Psoas muscle (tissue), 8 donors: ENCODE results near the gene MAPKAPK2. TPM values are rescaled to one million over a fixed set of nuclear protein-coding genes. Genes with fewer than 3 reads are reported as not detected.
A peak's percentile ranks its signal among the peaks of the same experiment; 100 is the strongest.

Experiments
- ATAC-seq, 4 donors: fragments of 200-7000 bp; cut with Tn5 transposase; one replicate each; pipeline ENCODE4 v1.9.1; 2020; ENCODE audit warnings: moderate library complexity in 3 of 4, mild to moderate bottlenecking in 2 of 4
- DNase-seq, 2 donors: peaks; one replicate each; pipeline ENCODE4 v3.0.0-alpha.2; 2020
- H3K27ac ChIP-seq: fragments of 200-600 bp; one replicate; pipeline ENCODE4 v1.8.0; 2022
- H3K27me3 ChIP-seq, 3 donors: fragments of 200-600 bp in 1 of 3; one replicate each; pipeline versions ENCODE4 v1.6.1 to v1.8.0; 2013 to 2022; ENCODE audit warnings: low read length in 2 of 3, mild to moderate bottlenecking in 2 of 3, moderate library complexity in 1 of 3; ENCODE audit not compliant: insufficient read depth in 3 of 3
- H3K36me3 ChIP-seq, 2 donors: fragments of 200-600 bp in 1 of 2; one replicate each; pipeline versions ENCODE4 v1.6.1 to v1.8.0; 2013 to 2022; ENCODE audit warnings: low read depth in 1 of 2, mild to moderate bottlenecking in 1 of 2, moderate library complexity in 1 of 2; ENCODE audit not compliant: insufficient read depth in 1 of 2
- H3K4me1 ChIP-seq: fragments of 200-600 bp; one replicate; pipeline ENCODE4 v1.8.0; 2022
- H3K4me3 ChIP-seq: fragments of 200-600 bp; one replicate; pipeline ENCODE4 v1.8.0; 2022; ENCODE audit warnings: mild to moderate bottlenecking
- H3K9me3 ChIP-seq: fragments of 200-600 bp; one replicate; pipeline ENCODE4 v1.8.0; 2022
- WGBS, 3 donors: extraction: QIAGEN DNeasy Blood & Tissue Kit; methylation state at CpG; one replicate each; pipeline versions ENCODE4 v1.1.6 to v1.1.7; 2013; 5-methylcytosine and 5-hydroxymethylcytosine counted together
- intact Hi-C, 2 donors: fragments of 100-400 bp; cut with DNase I; formaldehyde crosslinking; loops; one replicate each; pipeline versions ENCODE4 v1.11.0 to v1.14.2; 2022
- polyA plus RNA-seq, 3 donors: library from polyadenylated mRNA; stranded (reverse); fragments of 200-250 nt; gene quantifications; one replicate each; pipeline ENCODE4 v1.2.3, GENCODE V29; 2013
- total RNA-seq, 4 donors: library from RNA; stranded (reverse); fragmentation: NEBNext Ultra II Directional in 2 of 4; extraction: Animal tissue kit (Norgen Biotek cat#: 25700) in 2 of 4; gene quantifications; one replicate each; pipeline versions ENCODE4 v1.2.1 to v1.2.4, GENCODE V29; 2021 to 2023
- TF ChIP-seq, protein P1 (sequence below): fragments of 200-600 bp; IDR thresholded peaks from one replicate; pipeline ENCODE4 v1.8.0; 2022; ENCODE audit warnings: antibody characterized with exemption
- donor health status: healthy with polysubstance abuse.
- donor health status: DM: no; HTN: no; CAD: no; lungs with moderate emphysema.
- donor health status: Bipolar disorder and iron deficiency.
- donor health status: healthy.
- donor health status: DM: yes; HTN: yes; CAD: no.
- donor health status: DM: no; HTN: no; CAD: no.
- donor health status: DM: no; HTN: no; CAD: no.
- donor health status: DM: yes; HTN: yes; CAD: no.

Gene MAPKAPK2
- total and polyA plus RNA-seq, 7 donors = 89.4 to 198 (median 139) TPM

DNA sequence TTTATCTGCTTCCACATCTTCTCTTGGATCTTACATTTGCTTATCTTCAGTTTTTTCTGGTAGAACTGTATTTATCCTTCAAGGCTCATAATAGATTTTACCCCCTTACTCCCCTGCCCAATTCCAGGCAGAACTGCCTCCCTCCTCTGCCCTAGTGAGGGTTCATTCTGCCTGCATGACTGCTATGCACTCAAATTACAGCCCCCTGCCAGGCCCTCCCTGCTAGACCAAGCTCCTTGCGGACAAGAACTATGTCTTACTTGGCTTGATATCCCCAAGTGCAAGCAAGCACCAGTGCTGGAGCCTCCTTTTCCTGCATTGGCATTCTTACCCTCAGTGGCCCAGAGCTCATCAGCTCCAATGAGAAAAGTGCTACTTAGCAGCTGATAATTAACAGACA lies 18.1 kb downstream of the MAPKAPK2 start:
- 25 to 57% (median 31%) methylated on average over 1 of the region's 1 CpG for WGBS, 3 donors
- no peaks in the 10 kb centered on the region for H3K36me3 ChIP-seq
- H3K9me3 ChIP-seq = no peaks in the 10 kb centered on the region
- TF ChIP-seq, protein P1, sequence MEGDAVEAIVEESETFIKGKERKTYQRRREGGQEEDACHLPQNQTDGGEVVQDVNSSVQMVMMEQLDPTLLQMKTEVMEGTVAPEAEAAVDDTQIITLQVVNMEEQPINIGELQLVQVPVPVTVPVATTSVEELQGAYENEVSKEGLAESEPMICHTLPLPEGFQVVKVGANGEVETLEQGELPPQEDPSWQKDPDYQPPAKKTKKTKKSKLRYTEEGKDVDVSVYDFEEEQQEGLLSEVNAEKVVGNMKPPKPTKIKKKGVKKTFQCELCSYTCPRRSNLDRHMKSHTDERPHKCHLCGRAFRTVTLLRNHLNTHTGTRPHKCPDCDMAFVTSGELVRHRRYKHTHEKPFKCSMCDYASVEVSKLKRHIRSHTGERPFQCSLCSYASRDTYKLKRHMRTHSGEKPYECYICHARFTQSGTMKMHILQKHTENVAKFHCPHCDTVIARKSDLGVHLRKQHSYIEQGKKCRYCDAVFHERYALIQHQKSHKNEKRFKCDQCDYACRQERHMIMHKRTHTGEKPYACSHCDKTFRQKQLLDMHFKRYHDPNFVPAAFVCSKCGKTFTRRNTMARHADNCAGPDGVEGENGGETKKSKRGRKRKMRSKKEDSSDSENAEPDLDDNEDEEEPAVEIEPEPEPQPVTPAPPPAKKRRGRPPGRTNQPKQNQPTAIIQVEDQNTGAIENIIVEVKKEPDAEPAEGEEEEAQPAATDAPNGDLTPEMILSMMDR = no peak
- no peaks in the 10 kb centered on the region for H3K27me3 ChIP-seq
- H3K4me1 ChIP-seq = peaks cover 100% of the 10 kb centered on the region
- no peak for DNase-seq
- no peak for ATAC-seq
- intact Hi-C loops = no loop called here
- H3K27ac ChIP-seq = peak overlapping the region; percentile 76
- no peak overlapping the region for H3K4me3 ChIP-seq

DNA sequence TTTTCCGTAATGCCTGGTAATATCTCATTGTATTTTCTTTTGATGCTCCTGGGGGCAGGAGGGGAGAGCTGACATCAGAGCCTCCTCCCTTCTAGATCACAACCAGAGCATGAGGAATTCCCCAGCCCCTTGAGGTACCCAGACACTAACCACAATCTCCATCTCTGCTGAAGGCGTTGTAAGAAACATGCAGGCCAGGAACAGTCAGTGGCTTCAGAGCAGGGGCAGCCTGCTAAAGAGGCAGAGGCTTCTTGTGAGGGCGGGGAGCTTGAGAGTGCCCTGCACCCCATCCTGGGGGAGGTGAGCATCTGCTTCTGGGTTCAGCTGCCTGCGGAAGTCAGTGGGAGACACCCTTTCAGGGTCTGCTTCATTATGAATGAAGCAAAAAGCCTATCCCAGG lies 19.0 kb downstream of the MAPKAPK2 start:
- intact Hi-C loops = no loop called here
- Histone ChIP-seq H3K4me3 (no peak overlapping the region), H3K4me1 (peaks cover 100% of the 10 kb centered on the region), H3K27ac (peak overlapping the region; percentile 73), H3K9me3 (no peaks in the 10 kb centered on the region), H3K27me3 (no peaks in the 10 kb centered on the region), H3K36me3 (no peaks in the 10 kb centered on the region)
- no peak for DNase-seq
- ATAC-seq = no peak
- TF ChIP-seq, protein P1 = no peak
- 78 to 85% (median 79%) methylated on average over 4 of the region's 4 CpGs for WGBS, 3 donors

DNA sequence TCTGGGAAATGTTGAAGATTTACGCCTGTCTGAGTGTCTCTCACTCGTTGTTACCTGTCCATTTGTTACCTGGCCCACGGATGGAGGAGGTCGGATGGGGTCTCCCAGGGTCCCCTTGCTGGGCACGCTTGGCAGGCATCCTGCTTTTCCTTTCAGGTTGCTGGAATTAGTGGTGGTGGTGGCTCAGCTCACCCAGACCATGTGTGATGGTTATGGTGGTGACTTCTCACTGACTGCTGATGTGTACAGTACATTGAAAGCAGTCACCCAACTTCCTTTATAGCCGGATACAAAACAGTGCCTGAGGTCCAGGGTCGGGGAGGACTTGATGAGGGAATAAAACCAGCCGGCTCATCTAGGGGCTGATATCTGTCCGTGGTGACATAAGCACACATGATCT lies 19.5 kb downstream of the MAPKAPK2 start:
- intact Hi-C loops = no loop called here
- no peaks in the 10 kb centered on the region for H3K36me3 ChIP-seq
- H3K9me3 ChIP-seq = no peaks in the 10 kb centered on the region
- DNase-seq = no peak
- TF ChIP-seq, protein P1 = no peak
- ATAC-seq = no peak
- H3K27me3 ChIP-seq = no peaks in the 10 kb centered on the region
- peaks cover 100% of the 10 kb centered on the region for H3K4me1 ChIP-seq
- WGBS, 3 donors = 75 to 77% (median 77%) methylated on average over 9 of the region's 9 CpGs
- no peak overlapping the region for H3K4me3 ChIP-seq
- peak overlapping the region; percentile 73 for H3K27ac ChIP-seq

DNA sequence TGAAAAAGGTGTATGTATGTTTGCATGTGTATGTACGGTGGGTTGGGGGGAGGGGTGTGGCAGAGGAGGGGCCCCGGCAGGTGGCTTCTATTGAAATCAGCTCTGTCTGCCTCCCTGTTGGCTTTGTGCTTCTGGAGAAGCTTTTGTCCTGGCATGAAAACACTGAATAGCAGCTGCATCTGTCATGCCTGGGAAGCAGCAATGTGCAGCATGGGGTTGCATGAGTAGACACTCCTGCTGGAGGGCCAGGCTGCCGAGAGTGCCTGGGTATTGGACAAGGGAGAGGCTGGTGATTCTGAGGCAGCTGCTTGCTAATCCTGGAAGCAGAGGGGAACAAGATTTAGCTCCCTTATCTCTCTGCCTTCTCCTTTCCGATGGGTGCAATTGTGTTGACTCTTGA lies 20.5 kb downstream of the MAPKAPK2 start:
- peak; percentile 71 to 86 for DNase-seq
- peak overlapping the region; percentile 73 for H3K27ac ChIP-seq
- TF ChIP-seq, protein P1 = no peak
- no peaks in the 10 kb centered on the region for H3K36me3 ChIP-seq
- no peaks in the 10 kb centered on the region for H3K27me3 ChIP-seq
- peak; percentile 80 to 87 (median 82) for ATAC-seq
- no peaks in the 10 kb centered on the region for H3K9me3 ChIP-seq
- intact Hi-C loops = no loop called here
- 5 to 10% (median 6%) methylated on average over 4 of the region's 4 CpGs for WGBS, 3 donors
- H3K4me3 ChIP-seq = no peak overlapping the region
- peaks cover 100% of the 10 kb centered on the region for H3K4me1 ChIP-seq

DNA sequence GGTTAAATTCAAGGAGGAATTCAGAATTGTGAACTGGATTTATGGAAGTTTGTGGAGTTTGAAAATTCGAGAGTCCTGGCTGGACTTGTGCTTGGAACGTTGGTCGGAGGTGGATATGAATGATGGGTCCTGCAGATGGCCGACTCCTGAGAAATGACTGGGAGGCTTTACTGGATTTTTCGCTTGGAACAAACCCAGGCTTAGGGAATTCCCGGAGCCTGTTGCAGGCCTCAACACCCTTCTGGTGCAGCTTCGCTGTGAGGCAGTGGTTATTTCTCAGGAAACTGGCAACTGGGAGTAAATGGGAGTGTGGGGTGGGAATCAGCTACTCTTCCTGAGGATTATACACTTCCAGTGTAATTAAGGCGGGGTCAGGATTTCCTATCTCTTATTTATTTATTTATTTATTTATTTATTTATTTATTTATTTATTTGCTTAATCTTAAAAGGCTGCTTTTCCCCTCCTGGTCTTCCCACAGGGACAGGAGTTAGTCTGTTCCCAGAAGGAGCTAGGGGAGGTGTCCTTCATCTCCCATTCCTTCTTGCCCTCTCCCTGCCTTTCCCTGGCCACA lies 21.1 kb downstream of the MAPKAPK2 start:
- H3K9me3 ChIP-seq = no peaks in the 10 kb centered on the region

More for the DNA sequence above, 21.1 kb downstream of the MAPKAPK2 start:
- no peaks in the 10 kb centered on the region for H3K27me3 ChIP-seq
- H3K4me3 ChIP-seq = peak overlapping the region; percentile 16
- no peaks in the 10 kb centered on the region for H3K36me3 ChIP-seq
- DNase-seq (no peak), ATAC-seq (peak in 1 of 4 donors; percentile 27)
- peak overlapping the region; percentile 73 for H3K27ac ChIP-seq
- peaks cover 95% of the 10 kb centered on the region for H3K4me1 ChIP-seq
- TF ChIP-seq, protein P1 = no peak
- WGBS, 3 donors = 11 to 19% (median 19%) methylated on average over 8 of the region's 8 CpGs
- intact Hi-C loops = no loop called here
